Fibroblast of peridontal ligament (primary cell): ENCODE results near the gene PFDN2.

Source experiments
- DNase-seq: peaks from one replicate; pipeline ENCODE4 v3.0.0-alpha.2; 2010; ENCODE audit errors: extremely low read depth

Gene PFDN2

DNA sequence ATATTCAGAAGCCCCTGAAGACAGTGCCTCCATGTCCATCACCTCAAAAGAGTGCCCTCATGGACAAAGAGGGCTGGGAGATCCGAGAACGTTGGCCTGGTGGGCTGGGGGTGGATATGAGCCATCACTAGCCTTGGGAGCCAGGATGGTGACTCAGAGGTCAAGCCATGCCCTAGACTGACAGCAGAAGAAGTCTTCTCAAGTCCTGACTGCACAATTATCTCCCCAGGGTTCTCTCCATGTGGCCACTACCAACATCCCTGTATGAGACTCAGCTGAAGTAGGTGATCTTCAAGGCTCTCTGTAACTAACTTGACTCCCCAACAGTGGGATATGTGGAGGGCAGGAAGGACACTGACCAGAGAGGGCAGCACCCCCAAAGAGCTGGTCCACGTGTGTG is 64.9 kb downstream of the PFDN2 start:
- no peak for DNase-seq

DNA sequence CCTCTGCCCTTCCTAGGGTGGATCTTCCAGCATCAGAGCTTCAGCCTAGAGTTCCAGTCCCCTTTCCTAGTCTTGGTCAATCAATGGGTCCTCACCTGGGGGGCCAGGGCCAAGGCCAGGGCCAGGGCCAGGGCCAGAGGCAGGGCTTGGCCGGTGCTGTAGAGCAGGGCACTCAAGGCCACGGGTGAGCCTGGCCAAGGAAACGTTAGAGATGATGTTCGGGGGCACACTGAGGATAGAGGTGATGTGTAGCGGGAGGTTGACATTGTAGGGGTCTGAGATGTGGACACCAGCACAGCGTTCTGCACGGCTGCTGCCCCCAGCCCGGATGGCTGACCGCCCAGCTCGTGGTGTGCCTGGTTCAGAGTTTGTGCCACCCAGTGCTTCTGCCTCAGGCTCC is 66.6 kb downstream of the PFDN2 start:
- DNase-seq, result no peak
